Kidney (tissue), 14 donors: Measurements from ENCODE around the gene MOK. TPM values are rescaled to one million over a fixed set of nuclear protein-coding genes. Genes with fewer than 3 reads are reported as not detected.

ENCODE experiments used
- DNase-seq, 5 donors: peaks; one replicate each; pipeline ENCODE4 v3.0.0-alpha.2; 2013 to 2020
- FAIRE-seq: peaks from 2 replicates; lab custom pipeline; 2012; peaks lifted over from hg19 to GRCh38; lab: Jason Lieb, UNC
- H3K27ac ChIP-seq, 2 donors: one replicate each; pipeline ENCODE4 v1.7.0; 2013; ENCODE audit warnings: low read depth in 2 of 2, low read length in 2 of 2, inconsistent platforms in 1 of 2
- H3K27me3 ChIP-seq: one replicate; pipeline ENCODE4 v1.7.1; 2013; ENCODE audit warnings: low read length, inconsistent platforms; ENCODE audit not compliant: control insufficient read depth, insufficient read depth
- H3K36me3 ChIP-seq, 3 donors: one replicate each; pipeline versions ENCODE4 v1.7.0 to v1.7.1; 2013; ENCODE audit warnings: low read length in 3 of 3, control low read depth in 1 of 3, inconsistent platforms in 1 of 3; ENCODE audit not compliant: insufficient read depth in 3 of 3, control insufficient read depth in 2 of 3
- H3K4me1 ChIP-seq, 3 donors: one replicate each; pipeline versions ENCODE4 v1.7.0 to v1.7.1; 2013; ENCODE audit warnings: low read length in 3 of 3, inconsistent platforms in 1 of 3, low read depth in 1 of 3; ENCODE audit not compliant: control insufficient read depth in 2 of 3, insufficient read depth in 2 of 3
- H3K4me3 ChIP-seq, 3 donors: one replicate each; pipeline versions ENCODE4 v1.7.0 to v1.8.1; 2013; ENCODE audit warnings: low read length in 3 of 3, control low read depth in 1 of 3, inconsistent platforms in 1 of 3
- H3K9ac ChIP-seq, 3 donors: one replicate each; pipeline versions ENCODE4 v1.7.0 to v1.7.1; 2013; ENCODE audit warnings: low read length in 3 of 3, control low read depth in 1 of 3, inconsistent platforms in 1 of 3
- H3K9me3 ChIP-seq, 3 donors: one replicate each; pipeline versions ENCODE4 v1.7.0 to v1.7.1; 2013; ENCODE audit warnings: low read length in 3 of 3, control low read depth in 1 of 3, inconsistent platforms in 1 of 3; ENCODE audit not compliant: control insufficient read depth in 2 of 3, insufficient read depth in 1 of 3
- intact Hi-C: fragments of 100-400 bp; cut with DNase I; formaldehyde crosslinking; loops from one replicate; pipeline ENCODE4 v1.11.1; 2022
- polyA plus RNA-seq: library from polyadenylated mRNA; stranded (reverse); fragments of 350-450 nt; fragmentation: Illumina TruSeq; extraction: RNeasy Lipid Tissue Mini Kit (QIAGEN cat#74804); gene quantifications from one replicate; pipeline ENCODE4 v1.2.3, GENCODE V29; 2014; ENCODE audit warnings: low read depth, low replicate concordance; ENCODE audit not compliant: insufficient read depth
- total RNA-seq: library from RNA; stranded (reverse); fragmentation: NEBNext Ultra II Directional; extraction: Animal tissue kit (Norgen Biotek cat#: 25700); gene quantifications from one replicate; pipeline ENCODE4 v1.2.1, GENCODE V29; 2021
- TF ChIP-seq, protein P1 (sequence below): IDR thresholded peaks from 3 replicates; pipeline ENCODE4 v1.5.1; 2012; ENCODE audit warnings: mild to moderate bottlenecking, moderate library complexity, borderline replicate concordance; ENCODE audit not compliant: insufficient read depth; ENCODE audit errors: extremely low read depth
- donor health status: control.
- donor health status: control.
- donor health status: control.
- donor health status: control.
- donor health status: control.
- donor health status: DM: yes; HTN: yes; CAD: no.
- donor health status: Normal renal cell carcinoma (clear cell type).

MOK gene
- total and polyA plus RNA-seq, 2 donors from 2014 or later: 20.4 to 32.7 TPM

- H3K27me3 ChIP-seq: no peaks in the 10 kb centered on the region
- no peak overlapping the region for H3K9ac ChIP-seq
- no peak overlapping the region for H3K4me3 ChIP-seq
- no peaks in the 10 kb centered on the region for H3K9me3 ChIP-seq
- DNase-seq (no peak), FAIRE-seq (no peak)
- H3K4me1 ChIP-seq: no peaks in the 10 kb centered on the region
- H3K27ac ChIP-seq: no peak overlapping the region
- intact Hi-C loops: no loop called here
- peaks cover 0 to 16% (median 6%) of the 10 kb centered on the region in 3 donors for H3K36me3 ChIP-seq
- TF ChIP-seq, protein P1, sequence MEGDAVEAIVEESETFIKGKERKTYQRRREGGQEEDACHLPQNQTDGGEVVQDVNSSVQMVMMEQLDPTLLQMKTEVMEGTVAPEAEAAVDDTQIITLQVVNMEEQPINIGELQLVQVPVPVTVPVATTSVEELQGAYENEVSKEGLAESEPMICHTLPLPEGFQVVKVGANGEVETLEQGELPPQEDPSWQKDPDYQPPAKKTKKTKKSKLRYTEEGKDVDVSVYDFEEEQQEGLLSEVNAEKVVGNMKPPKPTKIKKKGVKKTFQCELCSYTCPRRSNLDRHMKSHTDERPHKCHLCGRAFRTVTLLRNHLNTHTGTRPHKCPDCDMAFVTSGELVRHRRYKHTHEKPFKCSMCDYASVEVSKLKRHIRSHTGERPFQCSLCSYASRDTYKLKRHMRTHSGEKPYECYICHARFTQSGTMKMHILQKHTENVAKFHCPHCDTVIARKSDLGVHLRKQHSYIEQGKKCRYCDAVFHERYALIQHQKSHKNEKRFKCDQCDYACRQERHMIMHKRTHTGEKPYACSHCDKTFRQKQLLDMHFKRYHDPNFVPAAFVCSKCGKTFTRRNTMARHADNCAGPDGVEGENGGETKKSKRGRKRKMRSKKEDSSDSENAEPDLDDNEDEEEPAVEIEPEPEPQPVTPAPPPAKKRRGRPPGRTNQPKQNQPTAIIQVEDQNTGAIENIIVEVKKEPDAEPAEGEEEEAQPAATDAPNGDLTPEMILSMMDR: no peak
These were observed 73.3 kb downstream of the MOK start for GRCh38 chr14:102231476-102232347.

GRCh38 chr14:102230481-102231210, 74.3 kb downstream of the MOK start:
- FAIRE-seq (no peak), DNase-seq (no peak)
- Histone ChIP-seq H3K27ac (no peak overlapping the region), H3K36me3 (peaks cover 0 to 16% (median 6%) of the 10 kb centered on the region in 3 donors), H3K4me1 (peaks cover 0 to 2% (median 0%) of the 10 kb centered on the region in 3 donors), H3K4me3 (no peak overlapping the region), H3K27me3 (no peaks in the 10 kb centered on the region), H3K9ac (no peak overlapping the region), H3K9me3 (no peaks in the 10 kb centered on the region)
- TF ChIP-seq, protein P1: no peak
- intact Hi-C loops: no loop called here

GRCh38 chr14:102229739-102230092, 75.2 kb downstream of the MOK start:
- no peak overlapping the region for H3K9ac ChIP-seq
- no peak overlapping the region for H3K27ac ChIP-seq
- intact Hi-C loops: no loop called here
- DNase-seq (no peak), FAIRE-seq (no peak)
- H3K36me3 ChIP-seq: peaks cover 0 to 16% (median 6%) of the 10 kb centered on the region in 3 donors
- peaks cover 0 to 5% (median 2%) of the 10 kb centered on the region in 3 donors for H3K4me1 ChIP-seq
- TF ChIP-seq, protein P1: no peak
- no peaks in the 10 kb centered on the region for H3K9me3 ChIP-seq
- H3K4me3 ChIP-seq: no peak overlapping the region
- H3K27me3 ChIP-seq: no peaks in the 10 kb centered on the region
